GM19452 (cell line): ENCODE data around the gene ZNF652.
A peak's percentile ranks its signal among the peaks of the same experiment; 100 is the strongest.
"Not testable (repeated sequence)": the region's sequence is repeated elsewhere in the genome, so short reads cannot be mapped to it uniquely, and the experiment has no call there.

ENCODE experiments used
- ATAC-seq: cut with Tn5 transposase; IDR thresholded peaks from one replicate; pipeline ENCODE4 v1.9.1; 2021; ENCODE audit not compliant: unreplicated experiment

Gene ZNF652

GRCh38 chr17:49387498-49388289, 25.6 kb upstream of the ZNF652 start:
- no peak for ATAC-seq

GRCh38 chr17:49386373-49386772, 24.3 kb upstream of the ZNF652 start:
- ATAC-seq: no peak

- no peak for ATAC-seq
These were observed 22.9 kb upstream of the ZNF652 start for GRCh38 chr17:49384951-49385350.

GRCh38 chr17:49383060-49383459, 21.0 kb upstream of the ZNF652 start:
- no peak for ATAC-seq

GRCh38 chr17:49382556-49382955, 20.5 kb upstream of the ZNF652 start:
- ATAC-seq: no peak

GRCh38 chr17:49381793-49382192, 19.7 kb upstream of the ZNF652 start:
- ATAC-seq: no peak

- no peak for ATAC-seq
These were observed 19.0 kb upstream of the ZNF652 start for GRCh38 chr17:49381033-49381432.

- ATAC-seq: no peak
These were observed 17.9 kb upstream of the ZNF652 start for GRCh38 chr17:49379926-49380325.

- ATAC-seq: no peak
These were observed 16.3 kb upstream of the ZNF652 start for GRCh38 chr17:49378311-49378710.

- no peak for ATAC-seq
These were observed 13.5 kb upstream of the ZNF652 start for GRCh38 chr17:49375544-49375943.

GRCh38 chr17:49373115-49373514, 11.1 kb upstream of the ZNF652 start:
- ATAC-seq: no peak

GRCh38 chr17:49372425-49372824, 10.4 kb upstream of the ZNF652 start:
- no peak for ATAC-seq

- no peak for ATAC-seq
These were observed 9.2 kb upstream of the ZNF652 start for GRCh38 chr17:49370971-49371834.

- ATAC-seq: no peak
These were observed 7.7 kb upstream of the ZNF652 start for GRCh38 chr17:49369760-49370159.

GRCh38 chr17:49369089-49369488, 7.0 kb upstream of the ZNF652 start:
- ATAC-seq: no peak

GRCh38 chr17:49365667-49366066, 3.6 kb upstream of the ZNF652 start:
- no peak for ATAC-seq

- not testable (repeated sequence) for ATAC-seq
These were observed 3.1 kb upstream of the ZNF652 start for GRCh38 chr17:49365126-49365525.

- ATAC-seq: no peak
These were observed 2.1 kb upstream of the ZNF652 start for GRCh38 chr17:49364119-49364518.

GRCh38 chr17:49363251-49363650, 1.2 kb upstream of the ZNF652 start:
- ATAC-seq: no peak

GRCh38 chr17:49362723-49363117, 670 bp upstream of the ZNF652 start:
- no peak for ATAC-seq

GRCh38 chr17:49361129-49361901, 735 bp downstream of the ZNF652 start:
- ATAC-seq: peak; percentile 25

GRCh38 chr17:49360796-49361128, 1.3 kb downstream of the ZNF652 start:
- no peak for ATAC-seq
